ENCODE data around the gene ZNF14.

- no peak for TF ChIP-seq CTCF (IDR thresholded peaks at IDR 0.05)
- TF ChIP-seq POLR2A (IDR thresholded peaks at IDR 0.05), result no peak
These were observed 13.1 kb downstream of the ZNF14 start for GRCh38 chr19:19719798-19720197.
